Activated naive CD8-positive, alpha-beta T cell treated with anti-CD3 and anti-CD28 coated beads for 36 hours (primary cell): Measurements from ENCODE around the gene TMED7. TPM values are rescaled to one million over a fixed set of nuclear protein-coding genes. Genes with fewer than 3 reads are reported as not detected.

ENCODE experiments used
- DNase-seq: peaks from one replicate; pipeline ENCODE4 v3.0.0; 2021
- H3K27ac Mint-ChIP-seq: one replicate; pipeline ENCODE4 v1.8.0; 2022; ENCODE audit warnings: mild to moderate bottlenecking, moderate library complexity, mixed read lengths
- H3K27me3 Mint-ChIP-seq: one replicate; pipeline ENCODE4 v1.8.0; 2022; ENCODE audit warnings: mild to moderate bottlenecking, mixed read lengths
- H3K36me3 Mint-ChIP-seq: one replicate; pipeline ENCODE4 v1.8.0; 2021; ENCODE audit warnings: mild to moderate bottlenecking, mixed read lengths
- H3K4me1 Mint-ChIP-seq: one replicate; pipeline ENCODE4 v1.8.0; 2021; ENCODE audit warnings: mixed read lengths
- H3K4me3 Mint-ChIP-seq: one replicate; pipeline ENCODE4 v1.8.0; 2022; ENCODE audit warnings: mild to moderate bottlenecking, moderate library complexity, mixed read lengths
- H3K9me3 Mint-ChIP-seq: one replicate; pipeline ENCODE4 v1.8.0; 2022; ENCODE audit warnings: mixed read lengths
- total RNA-seq, 2 experiments: library from RNA; stranded (reverse); gene quantifications; one replicate each; pipeline ENCODE4 v1.2.3, GENCODE V29; 2021

Gene TMED7
- total RNA-seq, 2 experiments from 2014 or later, result 41.5 to 41.6 TPM

GRCh38 chr5:115579216-115579615 lies 46.6 kb downstream of the TMED7 start:
- no peaks in the 10 kb centered on the region for H3K27me3 Mint-ChIP-seq
- no peaks in the 10 kb centered on the region for H3K9me3 Mint-ChIP-seq
- H3K4me3 Mint-ChIP-seq, result no peak overlapping the region
- peaks cover 3% of the 10 kb centered on the region for H3K4me1 Mint-ChIP-seq
- H3K27ac Mint-ChIP-seq, result no peak overlapping the region
- no peaks in the 10 kb centered on the region for H3K36me3 Mint-ChIP-seq
- DNase-seq, result no peak

GRCh38 chr5:115578657-115579056 lies 47.2 kb downstream of the TMED7 start:
- Mint-ChIP-seq H3K27me3 (no peaks in the 10 kb centered on the region), H3K4me1 (peaks cover 3% of the 10 kb centered on the region), H3K27ac (no peak overlapping the region), H3K9me3 (no peaks in the 10 kb centered on the region), H3K36me3 (no peaks in the 10 kb centered on the region), H3K4me3 (no peak overlapping the region)
- no peak for DNase-seq

GRCh38 chr5:115577741-115578140 lies 48.1 kb downstream of the TMED7 start:
- Mint-ChIP-seq H3K4me1 (peaks cover 3% of the 10 kb centered on the region), H3K4me3 (no peak overlapping the region), H3K9me3 (no peaks in the 10 kb centered on the region), H3K27ac (no peak overlapping the region), H3K36me3 (no peaks in the 10 kb centered on the region), H3K27me3 (no peaks in the 10 kb centered on the region)
- DNase-seq, result no peak

- no peaks in the 10 kb centered on the region for H3K9me3 Mint-ChIP-seq
- no peak overlapping the region for H3K27ac Mint-ChIP-seq
- H3K4me3 Mint-ChIP-seq, result no peak overlapping the region
- H3K27me3 Mint-ChIP-seq, result no peaks in the 10 kb centered on the region
- no peak for DNase-seq
- no peaks in the 10 kb centered on the region for H3K36me3 Mint-ChIP-seq
- peaks cover 3% of the 10 kb centered on the region for H3K4me1 Mint-ChIP-seq
These were observed 48.5 kb downstream of the TMED7 start for GRCh38 chr5:115577329-115577728.

GRCh38 chr5:115575167-115576070 lies 50.4 kb downstream of the TMED7 start:
- Mint-ChIP-seq H3K36me3 (no peaks in the 10 kb centered on the region), H3K27me3 (no peaks in the 10 kb centered on the region), H3K27ac (no peak overlapping the region), H3K9me3 (no peaks in the 10 kb centered on the region), H3K4me1 (peaks cover 3% of the 10 kb centered on the region), H3K4me3 (no peak overlapping the region)
- no peak for DNase-seq

GRCh38 chr5:115573133-115573532 lies 52.7 kb downstream of the TMED7 start:
- no peaks in the 10 kb centered on the region for H3K9me3 Mint-ChIP-seq
- no peaks in the 10 kb centered on the region for H3K36me3 Mint-ChIP-seq
- H3K27ac Mint-ChIP-seq, result no peak overlapping the region
- DNase-seq, result no peak
- peaks cover 3% of the 10 kb centered on the region for H3K4me1 Mint-ChIP-seq
- H3K27me3 Mint-ChIP-seq, result no peaks in the 10 kb centered on the region
- H3K4me3 Mint-ChIP-seq, result no peak overlapping the region

GRCh38 chr5:115571441-115571878 lies 54.4 kb downstream of the TMED7 start:
- H3K36me3 Mint-ChIP-seq, result no peaks in the 10 kb centered on the region
- peaks cover 3% of the 10 kb centered on the region for H3K4me1 Mint-ChIP-seq
- no peak overlapping the region for H3K27ac Mint-ChIP-seq
- H3K4me3 Mint-ChIP-seq, result no peak overlapping the region
- H3K27me3 Mint-ChIP-seq, result no peaks in the 10 kb centered on the region
- no peaks in the 10 kb centered on the region for H3K9me3 Mint-ChIP-seq
- no peak for DNase-seq

GRCh38 chr5:115568668-115569067 lies 57.2 kb downstream of the TMED7 start:
- Mint-ChIP-seq H3K27me3 (peaks cover 5% of the 10 kb centered on the region), H3K27ac (no peak overlapping the region), H3K36me3 (no peaks in the 10 kb centered on the region), H3K4me3 (no peak overlapping the region), H3K9me3 (no peaks in the 10 kb centered on the region), H3K4me1 (no peaks in the 10 kb centered on the region)
- no peak for DNase-seq

GRCh38 chr5:115565233-115565632 lies 60.6 kb downstream of the TMED7 start:
- Mint-ChIP-seq H3K27me3 (peaks cover 12% of the 10 kb centered on the region), H3K4me1 (no peaks in the 10 kb centered on the region), H3K9me3 (no peaks in the 10 kb centered on the region), H3K27ac (no peak overlapping the region), H3K4me3 (no peak overlapping the region), H3K36me3 (no peaks in the 10 kb centered on the region)
- no peak for DNase-seq

Other genes with a start within 250 kb of the TMED7 start
- 10 to 100 TPM; 14.7 to 15.6 TPM for gene FEM1C, start 81.3 kb downstream of the TMED7 start, total RNA-seq
- gene TICAM2, start 23.6 kb downstream of the TMED7 start, total RNA-seq, result 1 to 10 TPM in 1 of 2 experiments, under 1 TPM in 1; 0.82 to 1.1 TPM
- under 1 TPM; 0.37 to 0.56 TPM for gene CDO1, start 190.6 kb upstream of the TMED7 start, total RNA-seq
- gene ATG12, start 215.5 kb upstream of the TMED7 start, total RNA-seq, result 10 to 100 TPM; 33.4 to 36.4 TPM
- gene AP3S1, start 215.9 kb upstream of the TMED7 start, total RNA-seq, result 10 to 100 TPM; 91.7 to 96.8 TPM